ENCODE data around the gene IL1RAPL1. TPM values are rescaled to one million over a fixed set of nuclear protein-coding genes. Genes with fewer than 3 reads are reported as not detected.

Gene IL1RAPL1
- total and polyA plus RNA-seq, 4 experiments from 2014 or later, result not detected

DNA sequence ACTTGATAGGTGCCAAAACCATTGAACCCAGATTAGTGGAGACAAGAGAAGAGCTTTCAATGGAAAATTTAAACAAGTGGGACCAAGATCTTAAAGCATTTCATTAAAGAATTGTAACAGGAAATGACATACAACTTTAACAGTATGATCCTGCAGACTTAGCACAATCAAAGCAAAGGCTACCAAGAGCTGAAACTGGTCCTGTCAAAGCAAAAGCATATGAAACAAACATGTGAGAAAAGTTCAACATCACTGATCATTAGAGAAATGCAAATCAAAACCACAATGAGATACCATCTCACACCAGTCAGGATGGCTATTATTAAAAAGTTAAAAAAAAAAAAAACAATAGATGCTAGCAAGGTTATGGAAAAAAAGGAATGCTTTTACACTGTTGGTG is 425.6 kb downstream of the IL1RAPL1 start:
- Histone ChIP-seq H3K4me1 (ENCODE audit: insufficient read depth, low read length) (no peaks in the 10 kb centered on the region), H3K27me3 (ENCODE audit: insufficient read depth, low read length) (no peaks in the 10 kb centered on the region), H3K27ac (ENCODE audit: low read depth, low read length) (no peak overlapping the region), H3K9me3 (ENCODE audit: control insufficient read depth in 1 of 2, low read length in 2 of 2) (no peaks in the 10 kb centered on the region), H3K36me3 (ENCODE audit: insufficient read depth, low read length) (no peaks in the 10 kb centered on the region), H3K4me3 (ENCODE audit: low read length in 2 of 2) (no peak overlapping the region)
- no peak for DNase-seq
- H3K36me3 Mint-ChIP-seq, result no peaks in the 10 kb centered on the region
- intact Hi-C loops (cut with micrococcal nuclease), result no loop called here
- no peak overlapping the region for H3K4me3 Mint-ChIP-seq
- POLR2A ChIA-PET (ENCODE audit: partially characterized antibody), result no interaction called here
- peaks cover 0 to 9% (median 4%) of the 10 kb centered on the region in 8 donors for H3K9me3 Mint-ChIP-seq
- CTCF ChIA-PET (ENCODE audit: partially characterized antibody), result no interaction called here
- no peaks in the 10 kb centered on the region for H3K27me3 Mint-ChIP-seq
- no peak overlapping the region for H3K27ac Mint-ChIP-seq
- no peaks in the 10 kb centered on the region for H3K4me1 Mint-ChIP-seq

DNA sequence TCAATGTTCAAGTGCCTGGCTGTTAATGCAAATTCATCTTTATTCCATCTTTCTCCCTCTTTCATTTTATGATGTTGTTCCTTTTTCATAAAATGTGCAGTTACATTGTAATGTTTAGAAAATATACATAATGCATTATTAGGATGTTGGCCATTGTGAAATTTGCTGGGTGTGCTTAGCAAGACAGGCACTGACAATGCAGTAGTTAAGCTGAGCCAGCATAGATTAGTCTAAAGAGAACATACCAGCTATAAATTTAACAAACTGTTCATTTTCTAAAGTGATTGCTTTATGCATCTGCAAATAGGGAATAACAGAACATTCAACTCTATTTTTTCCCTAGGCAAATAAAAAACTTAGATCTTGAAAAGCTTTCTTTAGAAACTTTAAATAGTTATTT is 436.0 kb downstream of the IL1RAPL1 start:
- no peak overlapping the region for H3K27ac Mint-ChIP-seq
- H3K4me3 Mint-ChIP-seq, result no peak overlapping the region

GRCh38 chrX:29024871-29025270 is 437.6 kb downstream of the IL1RAPL1 start:
- ChIA-PET POLR2A (ENCODE audit: partially characterized antibody) (no interaction called here), CTCF (ENCODE audit: partially characterized antibody) (no interaction called here)
- Histone ChIP-seq H3K36me3 (ENCODE audit: insufficient read depth, low read length) (no peaks in the 10 kb centered on the region), H3K27ac (ENCODE audit: low read depth, low read length) (no peak overlapping the region), H3K27me3 (ENCODE audit: insufficient read depth, low read length) (no peaks in the 10 kb centered on the region), H3K4me3 (ENCODE audit: low read length in 2 of 2) (no peak overlapping the region), H3K4me1 (ENCODE audit: insufficient read depth, low read length) (no peaks in the 10 kb centered on the region), H3K9me3 (ENCODE audit: control insufficient read depth in 1 of 2, low read length in 2 of 2) (no peaks in the 10 kb centered on the region)
- H3K4me3 Mint-ChIP-seq, result no peak overlapping the region
- no peak for DNase-seq
- H3K9me3 Mint-ChIP-seq, result peaks cover 0 to 7% (median 1%) of the 10 kb centered on the region in 8 donors
- no peaks in the 10 kb centered on the region for H3K36me3 Mint-ChIP-seq
- no peaks in the 10 kb centered on the region for H3K4me1 Mint-ChIP-seq
- no peak overlapping the region for H3K27ac Mint-ChIP-seq
- H3K27me3 Mint-ChIP-seq, result no peaks in the 10 kb centered on the region
- intact Hi-C loops (cut with micrococcal nuclease), result no loop called here

More for the DNA sequence above, 436.0 kb downstream of the IL1RAPL1 start:
- Histone ChIP-seq H3K4me1 (ENCODE audit: insufficient read depth, low read length) (no peaks in the 10 kb centered on the region), H3K27me3 (ENCODE audit: insufficient read depth, low read length) (no peaks in the 10 kb centered on the region), H3K9me3 (ENCODE audit: control insufficient read depth in 1 of 2, low read length in 2 of 2) (no peaks in the 10 kb centered on the region), H3K4me3 (ENCODE audit: low read length in 2 of 2) (no peak overlapping the region), H3K36me3 (ENCODE audit: insufficient read depth, low read length) (no peaks in the 10 kb centered on the region), H3K27ac (ENCODE audit: low read depth, low read length) (no peak overlapping the region)
- ChIA-PET CTCF (ENCODE audit: partially characterized antibody) (no interaction called here), POLR2A (ENCODE audit: partially characterized antibody) (interaction anchor here (0.6 kb wide), 1 partner anchor 13 kb away, joined by 4 read pairs; no protein-coding TSS in a partner anchor)
- no peak for DNase-seq
- no peaks in the 10 kb centered on the region for H3K36me3 Mint-ChIP-seq
- intact Hi-C loops (cut with micrococcal nuclease), result no loop called here
- peaks cover 0 to 10% (median 1%) of the 10 kb centered on the region in 8 donors for H3K9me3 Mint-ChIP-seq
- H3K27me3 Mint-ChIP-seq, result no peaks in the 10 kb centered on the region
- no peaks in the 10 kb centered on the region for H3K4me1 Mint-ChIP-seq

DNA sequence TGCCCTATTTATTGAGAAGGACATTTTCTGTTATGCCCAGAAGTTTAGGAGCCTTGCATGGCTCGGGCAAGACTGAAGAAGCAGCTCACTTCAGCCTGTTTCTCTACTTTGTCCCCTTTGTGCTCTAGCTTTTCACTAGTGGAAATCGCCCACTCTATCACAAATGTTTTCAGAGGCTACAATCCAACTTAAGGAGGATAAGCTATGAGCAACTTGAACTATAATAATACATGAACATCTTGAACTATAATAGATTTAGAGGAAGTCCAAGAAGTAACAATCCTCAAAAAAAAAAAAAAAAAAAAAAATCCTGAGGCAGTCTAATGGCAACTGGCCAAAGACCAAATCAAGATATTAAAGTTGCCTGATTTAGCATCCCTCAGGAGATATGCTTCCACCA is 452.3 kb downstream of the IL1RAPL1 start:
- Mint-ChIP-seq H3K4me1 (no peaks in the 10 kb centered on the region), H3K4me3 (no peak overlapping the region), H3K9me3 (peaks cover 0 to 2% (median 0%) of the 10 kb centered on the region in 8 donors), H3K36me3 (no peaks in the 10 kb centered on the region), H3K27ac (no peak overlapping the region), H3K27me3 (no peaks in the 10 kb centered on the region)
- intact Hi-C loops (cut with micrococcal nuclease), result no loop called here
- Histone ChIP-seq H3K4me1 (ENCODE audit: insufficient read depth, low read length) (no peaks in the 10 kb centered on the region), H3K36me3 (ENCODE audit: insufficient read depth, low read length) (no peaks in the 10 kb centered on the region), H3K4me3 (ENCODE audit: low read length in 2 of 2) (no peak overlapping the region), H3K9me3 (ENCODE audit: control insufficient read depth in 1 of 2, low read length in 2 of 2) (no peaks in the 10 kb centered on the region), H3K27ac (ENCODE audit: low read depth, low read length) (no peak overlapping the region), H3K27me3 (ENCODE audit: insufficient read depth, low read length) (no peaks in the 10 kb centered on the region)
- no peak for DNase-seq
- CTCF ChIA-PET (ENCODE audit: partially characterized antibody), result no interaction called here
- POLR2A ChIA-PET (ENCODE audit: partially characterized antibody), result no interaction called here

GRCh38 chrX:29040160-29040559 is 452.9 kb downstream of the IL1RAPL1 start:
- H3K4me1 ChIP-seq (ENCODE audit: insufficient read depth, low read length), result no peaks in the 10 kb centered on the region
- intact Hi-C loops (cut with micrococcal nuclease), result no loop called here

DNA sequence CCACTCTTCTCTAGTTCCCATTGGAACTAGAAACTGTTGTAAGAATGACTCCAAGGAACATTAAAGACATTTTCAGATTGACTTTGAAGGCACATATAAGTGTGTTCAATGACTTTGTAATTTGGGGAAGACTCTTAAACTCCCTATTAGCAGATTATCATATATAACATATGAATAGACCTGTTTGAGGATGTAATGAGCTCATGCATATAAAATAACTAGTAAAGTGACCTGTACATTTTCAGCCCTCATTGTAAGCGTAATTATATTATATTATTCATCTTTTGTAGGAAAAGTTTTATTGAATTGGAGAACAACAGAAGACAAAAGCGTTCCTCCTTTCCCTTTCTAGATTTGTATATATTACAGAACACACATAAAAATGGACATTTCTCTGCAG is 455.1 kb downstream of the IL1RAPL1 start:
- no peak overlapping the region for H3K27ac ChIP-seq (ENCODE audit: low read depth, low read length)
- H3K36me3 ChIP-seq (ENCODE audit: insufficient read depth, low read length), result no peaks in the 10 kb centered on the region
- POLR2A ChIA-PET (ENCODE audit: partially characterized antibody), result no interaction called here
- H3K4me3 ChIP-seq (ENCODE audit: low read length in 2 of 2), result no peak overlapping the region
- CTCF ChIA-PET (ENCODE audit: partially characterized antibody), result no interaction called here
- H3K27me3 Mint-ChIP-seq, result no peaks in the 10 kb centered on the region
- no peaks in the 10 kb centered on the region for H3K27me3 ChIP-seq (ENCODE audit: insufficient read depth, low read length)
- H3K9me3 ChIP-seq (ENCODE audit: control insufficient read depth in 1 of 2, low read length in 2 of 2), result no peaks in the 10 kb centered on the region
- H3K4me1 ChIP-seq (ENCODE audit: insufficient read depth, low read length), result no peaks in the 10 kb centered on the region
- H3K36me3 Mint-ChIP-seq, result no peaks in the 10 kb centered on the region
- no peak overlapping the region for H3K27ac Mint-ChIP-seq
- intact Hi-C loops (cut with micrococcal nuclease), result no loop called here
- H3K4me3 Mint-ChIP-seq, result no peak overlapping the region
- DNase-seq, result no peak
- H3K4me1 Mint-ChIP-seq, result no peaks in the 10 kb centered on the region
- peaks cover 0 to 6% (median 0%) of the 10 kb centered on the region in 8 donors for H3K9me3 Mint-ChIP-seq

More at GRCh38 chrX:29040160-29040559, 452.9 kb downstream of the IL1RAPL1 start:
- Histone ChIP-seq H3K27ac (ENCODE audit: low read depth, low read length) (no peak overlapping the region), H3K9me3 (ENCODE audit: control insufficient read depth in 1 of 2, low read length in 2 of 2) (no peaks in the 10 kb centered on the region), H3K4me3 (ENCODE audit: low read length in 2 of 2) (no peak overlapping the region), H3K27me3 (ENCODE audit: insufficient read depth, low read length) (no peaks in the 10 kb centered on the region), H3K36me3 (ENCODE audit: insufficient read depth, low read length) (no peaks in the 10 kb centered on the region)
- Mint-ChIP-seq H3K4me1 (no peaks in the 10 kb centered on the region), H3K27me3 (no peaks in the 10 kb centered on the region), H3K36me3 (no peaks in the 10 kb centered on the region), H3K4me3 (no peak overlapping the region), H3K27ac (no peak overlapping the region), H3K9me3 (peaks cover 0 to 2% (median 0%) of the 10 kb centered on the region in 8 donors)
- no peak for DNase-seq
- CTCF ChIA-PET (ENCODE audit: partially characterized antibody), result no interaction called here
- POLR2A ChIA-PET (ENCODE audit: partially characterized antibody), result no interaction called here

- no peaks in the 10 kb centered on the region for H3K9me3 ChIP-seq (ENCODE audit: control insufficient read depth in 1 of 2, low read length in 2 of 2)
- Mint-ChIP-seq H3K27ac (no peak overlapping the region), H3K27me3 (no peaks in the 10 kb centered on the region), H3K9me3 (peaks cover 0 to 8% (median 0%) of the 10 kb centered on the region in 8 donors), H3K36me3 (no peaks in the 10 kb centered on the region), H3K4me1 (no peaks in the 10 kb centered on the region), H3K4me3 (no peak overlapping the region)
- POLR2A ChIA-PET (ENCODE audit: partially characterized antibody), result no interaction called here
- H3K27me3 ChIP-seq (ENCODE audit: insufficient read depth, low read length), result no peaks in the 10 kb centered on the region
- no peak for DNase-seq
- no peak overlapping the region for H3K4me3 ChIP-seq (ENCODE audit: low read length in 2 of 2)
- H3K4me1 ChIP-seq (ENCODE audit: insufficient read depth, low read length), result no peaks in the 10 kb centered on the region
- intact Hi-C loops (cut with micrococcal nuclease), result no loop called here
- no peak overlapping the region for H3K27ac ChIP-seq (ENCODE audit: low read depth, low read length)
- CTCF ChIA-PET (ENCODE audit: partially characterized antibody), result no interaction called here
- H3K36me3 ChIP-seq (ENCODE audit: insufficient read depth, low read length), result no peaks in the 10 kb centered on the region
Measured at GRCh38 chrX:29043746-29044145, 456.5 kb downstream of the IL1RAPL1 start.

Measured in CD4-positive, alpha-beta memory T cell (primary cell).